Common myeloid progenitor, CD34-positive (primary cell): Measurements from ENCODE around the gene IMMP2L.

ENCODE experiments used
- CTCF ChIA-PET: fragments of 350-600 bp; sonication (Branson Sonifier 250); formaldehyde crosslinking; loops from one replicate; lab custom pipeline; 2021; ENCODE audit warnings: antibody characterized with exemption; lab: Charles Lee
- POLR2A ChIA-PET: fragments of 350-600 bp; sonication (Branson Sonifier 250); formaldehyde crosslinking; loops from one replicate; lab custom pipeline; 2021; ENCODE audit warnings: antibody characterized with exemption; lab: Charles Lee
- DNase-seq, 3 donors: peaks; one replicate each; pipeline versions ENCODE4 v3.0.0 to v3.0.0-alpha.2; 2013
- H3K27ac ChIP-seq, 2 experiments: 1 replicate in 1 of 2; 2 replicates in 1 of 2; pipeline ENCODE4 v1.7.0; 2013; ENCODE audit warnings: inconsistent platforms in 2 of 2, low read length in 2 of 2, mild to moderate bottlenecking in 2 of 2, low read depth in 1 of 2, moderate library complexity in 1 of 2; ENCODE audit not compliant: severe bottlenecking in 2 of 2, insufficient read depth in 1 of 2, poor library complexity in 1 of 2
- H3K27me3 ChIP-seq, 5 experiments: replicated peaks in 2 of 5; 1 replicate in 3 of 5; 2 replicates in 2 of 5; pipeline versions ENCODE4 v1.6.1 to v1.7.0; 2013; ENCODE audit warnings: low read length in 4 of 5, mild to moderate bottlenecking in 2 of 5, moderate library complexity in 2 of 5, inconsistent platforms in 1 of 5; ENCODE audit not compliant: insufficient read depth in 5 of 5, control insufficient read depth in 4 of 5
- H3K36me3 ChIP-seq, 4 experiments: 1 replicate in 2 of 4; 2 replicates in 2 of 4; pipeline versions ENCODE4 v1.6.1 to v1.7.0; 2013; ENCODE audit warnings: low read length in 3 of 4, control low read depth in 1 of 4, mild to moderate bottlenecking in 1 of 4; ENCODE audit not compliant: control insufficient read depth in 4 of 4, insufficient read depth in 4 of 4
- H3K4me1 ChIP-seq, 4 experiments: 1 replicate in 3 of 4; 2 replicates in 1 of 4; pipeline versions ENCODE4 v1.6.1 to v1.7.1; 2013; ENCODE audit warnings: low read length in 3 of 4, mild to moderate bottlenecking in 3 of 4, control low read depth in 1 of 4, inconsistent platforms in 1 of 4, moderate library complexity in 1 of 4; ENCODE audit not compliant: control insufficient read depth in 4 of 4, insufficient read depth in 4 of 4; ENCODE audit errors: control extremely low read depth in 1 of 4
- H3K4me3 ChIP-seq, 7 experiments: 1 replicate in 4 of 7; 2 replicates in 3 of 7; pipeline versions ENCODE4 v1.5.1 to v1.7.0; 2013; ENCODE audit warnings: mild to moderate bottlenecking in 7 of 7, low read length in 6 of 7, moderate library complexity in 6 of 7, inconsistent platforms in 2 of 7, low read depth in 2 of 7, control low read depth in 1 of 7; ENCODE audit not compliant: insufficient read depth in 4 of 7, control insufficient read depth in 1 of 7; ENCODE audit errors: extremely low read depth in 1 of 7
- H3K9me3 ChIP-seq, 5 experiments: 1 replicate in 4 of 5; 2 replicates in 1 of 5; pipeline versions ENCODE4 v1.6.1 to v1.7.1; 2013; ENCODE audit warnings: low read length in 4 of 5, mild to moderate bottlenecking in 2 of 5, inconsistent platforms in 1 of 5, low read depth in 1 of 5, moderate library complexity in 1 of 5; ENCODE audit not compliant: control insufficient read depth in 4 of 5, insufficient read depth in 2 of 5; ENCODE audit errors: control extremely low read depth in 1 of 5
- WGBS: methylation state at CpG from one replicate; pipeline ENCODE4 v1.1.5; 2013; ENCODE audit not compliant: insufficient coverage; 5-methylcytosine and 5-hydroxymethylcytosine counted together

The IMMP2L gene

DNA sequence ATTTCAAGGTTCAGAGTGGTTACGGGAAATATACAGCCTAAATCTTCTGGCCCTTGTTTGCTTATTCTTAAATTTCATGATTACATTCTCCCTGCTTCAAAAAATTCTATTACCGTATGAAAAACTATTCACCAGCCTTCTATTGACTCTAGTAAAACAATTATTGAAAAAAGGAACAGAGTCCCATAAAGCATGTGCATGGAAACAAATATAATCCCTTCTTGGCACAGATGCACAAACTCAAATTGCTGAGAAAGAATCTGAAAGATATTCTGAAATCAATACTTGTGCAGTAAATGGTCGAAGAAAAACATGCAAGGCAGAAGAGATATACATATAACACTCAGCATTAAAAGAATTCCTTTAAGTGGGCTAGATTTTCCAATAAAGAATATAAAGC is 387.8 kb downstream of the IMMP2L start:
- Histone ChIP-seq H3K27me3 (no peaks in the 10 kb centered on the region), H3K36me3 (peaks cover 0 to 3% (median 0%) of the 10 kb centered on the region in 4 experiments), H3K9me3 (peaks cover 0 to 5% (median 0%) of the 10 kb centered on the region in 5 experiments), H3K27ac (no peak overlapping the region), H3K4me3 (no peak overlapping the region), H3K4me1 (no peaks in the 10 kb centered on the region)
- DNase-seq, result no peak
- 100% methylated on average over 2 of the region's 3 CpGs for WGBS
- ChIA-PET POLR2A (no interaction called here), CTCF (no interaction called here)

DNA sequence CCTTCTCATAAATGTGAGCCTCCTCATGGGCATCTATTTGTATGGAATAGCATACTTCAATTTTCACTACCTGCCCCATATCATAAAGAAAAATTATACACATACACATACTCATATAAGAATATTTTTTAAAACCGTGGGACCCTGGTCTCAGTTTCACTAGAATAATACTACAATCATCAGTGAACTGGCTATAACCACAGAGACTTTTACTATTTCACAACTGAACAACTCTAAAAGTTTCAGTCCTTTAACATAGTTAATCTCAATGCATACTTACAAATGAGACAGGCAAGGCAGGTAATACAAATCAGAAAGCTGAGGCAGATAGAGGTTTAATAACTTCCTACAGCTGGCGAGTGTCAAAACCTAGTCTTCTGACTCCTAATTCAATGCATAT is 388.3 kb downstream of the IMMP2L start:
- Histone ChIP-seq H3K4me1 (no peaks in the 10 kb centered on the region), H3K27ac (no peak overlapping the region), H3K27me3 (no peaks in the 10 kb centered on the region), H3K36me3 (peaks cover 0 to 3% (median 0%) of the 10 kb centered on the region in 4 experiments), H3K9me3 (no peaks in the 10 kb centered on the region), H3K4me3 (no peak overlapping the region)
- CTCF ChIA-PET, result no interaction called here
- WGBS, result 100% methylated on average over 1 of the region's 2 CpGs
- POLR2A ChIA-PET, result no interaction called here
- DNase-seq, result no peak

DNA sequence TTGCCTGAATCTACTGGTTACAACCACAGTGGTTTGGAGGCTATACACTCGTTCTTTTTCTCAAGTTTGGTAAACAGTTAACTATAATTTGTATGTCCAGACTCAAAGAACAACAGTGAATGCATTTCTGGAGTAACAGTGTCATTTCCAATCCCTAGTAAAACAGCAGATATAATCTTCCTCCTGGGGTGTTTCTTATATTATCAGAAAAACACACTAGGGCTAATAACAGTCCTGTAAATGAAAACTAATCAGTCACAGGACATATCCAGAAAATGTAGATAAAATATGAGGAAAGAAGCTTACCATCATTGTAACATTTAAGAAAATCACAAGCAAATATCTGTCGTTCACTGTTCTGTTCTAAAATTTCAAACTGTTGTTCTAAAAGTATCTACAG is 388.8 kb downstream of the IMMP2L start:
- Histone ChIP-seq H3K27ac (no peak overlapping the region), H3K4me1 (no peaks in the 10 kb centered on the region), H3K4me3 (no peak overlapping the region), H3K27me3 (no peaks in the 10 kb centered on the region), H3K36me3 (no peaks in the 10 kb centered on the region), H3K9me3 (no peaks in the 10 kb centered on the region)
- ChIA-PET CTCF (no interaction called here), POLR2A (no interaction called here)
- WGBS, result no CpG with 5 or more reads among the region's 2 CpGs
- DNase-seq, result no peak

DNA sequence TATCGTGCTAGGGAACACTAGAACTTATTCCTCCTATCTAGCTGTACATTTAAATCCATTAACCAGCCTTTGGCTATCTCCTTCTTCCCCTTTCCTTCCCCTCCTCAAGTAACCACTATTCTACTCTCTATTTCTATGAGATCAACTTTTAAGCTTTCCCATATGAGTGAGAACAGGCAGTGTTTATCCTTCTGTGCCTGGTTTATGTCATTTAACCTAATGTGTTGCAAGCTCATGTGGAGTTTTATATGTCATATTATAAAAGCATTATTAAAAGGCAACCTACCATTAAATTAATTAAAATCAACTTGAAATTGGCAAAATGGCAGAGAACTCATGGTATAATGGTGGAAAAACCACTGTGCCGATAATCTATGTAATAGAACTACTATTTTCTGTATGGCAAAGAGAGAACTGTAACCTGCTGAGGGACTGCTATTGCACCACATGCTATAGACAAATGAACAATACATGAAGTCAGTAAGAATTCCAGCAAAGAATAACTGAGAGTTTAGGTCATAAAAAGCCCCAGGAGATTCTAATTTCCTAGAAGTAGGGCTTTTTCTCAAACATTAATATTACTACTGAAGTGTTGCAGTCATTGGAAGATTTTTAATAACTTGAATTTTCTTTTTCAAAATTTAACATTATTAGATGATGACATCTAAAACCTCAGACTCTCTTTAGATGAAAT is 389.6 kb downstream of the IMMP2L start:
- Histone ChIP-seq H3K4me1 (no peaks in the 10 kb centered on the region), H3K36me3 (no peaks in the 10 kb centered on the region), H3K9me3 (no peaks in the 10 kb centered on the region), H3K27ac (no peak overlapping the region), H3K4me3 (no peak overlapping the region), H3K27me3 (no peaks in the 10 kb centered on the region)
- WGBS, result no CpG with 5 or more reads among the region's 2 CpGs
- POLR2A ChIA-PET, result no interaction called here
- no peak for DNase-seq
- CTCF ChIA-PET, result no interaction called here

DNA sequence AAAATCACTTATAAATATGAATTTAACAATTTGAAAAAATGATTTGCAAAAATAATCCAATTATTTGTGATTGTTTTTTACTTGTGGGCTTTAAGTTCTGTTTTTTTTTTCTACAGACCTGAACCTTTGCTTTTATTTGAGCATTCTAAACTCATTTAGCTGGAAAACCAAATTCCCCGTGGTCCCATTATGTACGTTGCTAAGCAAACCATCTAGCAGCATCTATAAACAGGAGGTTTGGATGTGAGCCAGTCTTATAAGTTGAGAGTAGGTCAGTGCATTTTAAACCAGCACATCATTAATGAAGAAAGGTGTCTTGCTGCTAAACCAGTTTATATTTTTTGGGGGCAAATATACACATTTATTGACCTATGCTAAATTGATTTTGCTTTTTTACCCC is 394.1 kb downstream of the IMMP2L start:
- POLR2A ChIA-PET, result interaction anchor here (0.7 kb wide), 1 partner anchor 72 kb away, joined by 3 read pairs; no protein-coding TSS in a partner anchor
- no peaks in the 10 kb centered on the region for H3K9me3 ChIP-seq
- CTCF ChIA-PET, result no interaction called here
- H3K27me3 ChIP-seq, result no peaks in the 10 kb centered on the region
- no peaks in the 10 kb centered on the region for H3K36me3 ChIP-seq
- H3K4me1 ChIP-seq, result no peaks in the 10 kb centered on the region
- no CpG with 5 or more reads among the region's 2 CpGs for WGBS
- H3K27ac ChIP-seq, result no peak overlapping the region
- H3K4me3 ChIP-seq, result no peak overlapping the region
- DNase-seq, result no peak

DNA sequence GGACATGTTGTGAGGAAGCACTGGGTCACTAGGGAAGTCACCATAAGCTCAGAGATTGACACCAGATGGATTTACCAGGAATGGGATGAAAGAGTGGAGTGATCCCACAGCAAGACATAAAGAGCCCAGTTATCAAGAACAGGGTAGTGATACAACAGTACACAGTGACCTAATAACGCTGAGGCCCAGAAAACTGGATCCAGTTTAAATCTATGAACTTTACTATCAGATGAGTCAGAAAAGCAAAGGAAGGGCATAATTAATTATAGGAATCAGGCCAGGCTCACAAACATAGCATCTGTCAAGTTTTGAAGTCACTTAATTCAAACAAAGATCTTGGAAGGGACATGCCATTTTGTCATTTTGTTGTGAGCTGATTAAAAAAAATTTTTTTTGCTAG is 397.9 kb downstream of the IMMP2L start:
- WGBS, result 100% methylated on average over 1 of the region's 1 CpG
- CTCF ChIA-PET, result no interaction called here
- Histone ChIP-seq H3K9me3 (no peaks in the 10 kb centered on the region), H3K36me3 (no peaks in the 10 kb centered on the region), H3K27me3 (no peaks in the 10 kb centered on the region), H3K4me3 (no peak overlapping the region), H3K4me1 (no peaks in the 10 kb centered on the region), H3K27ac (no peak overlapping the region)
- POLR2A ChIA-PET, result no interaction called here
- no peak for DNase-seq

DNA sequence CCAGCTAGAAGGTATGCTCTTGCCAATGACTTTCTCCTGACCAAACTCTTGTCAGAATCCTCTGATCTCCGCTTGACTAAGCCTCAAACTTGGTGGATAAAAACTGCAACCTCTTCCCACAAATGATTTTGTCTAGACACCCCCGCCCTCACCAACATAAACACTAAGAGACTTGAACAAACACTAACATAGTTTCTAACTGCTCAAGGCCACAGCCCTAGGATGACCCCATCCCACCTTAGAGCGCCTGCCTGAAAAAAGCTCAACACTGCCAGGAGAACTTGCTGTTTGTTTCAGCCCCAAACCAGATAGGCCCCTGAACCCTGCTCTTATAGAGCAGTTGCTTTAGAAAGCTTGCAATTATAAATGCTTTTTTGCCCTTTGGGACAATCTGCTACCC is 399.6 kb downstream of the IMMP2L start:
- H3K27me3 ChIP-seq, result no peaks in the 10 kb centered on the region
- WGBS, result 100% methylated on average over 3 of the region's 3 CpGs
- CTCF ChIA-PET, result interaction anchor here (1.4 kb wide), 1 partner anchor 31 kb away, joined by 4 read pairs; no protein-coding TSS in a partner anchor
- no peaks in the 10 kb centered on the region for H3K4me1 ChIP-seq
- no peaks in the 10 kb centered on the region for H3K9me3 ChIP-seq
- no peak overlapping the region for H3K27ac ChIP-seq
- no peak overlapping the region for H3K4me3 ChIP-seq
- DNase-seq, result no peak
- H3K36me3 ChIP-seq, result no peaks in the 10 kb centered on the region
- POLR2A ChIA-PET, result no interaction called here
